Testis (tissue), 2 donors: Measurements from ENCODE around the gene TRANK1.
A peak's percentile ranks its signal among the peaks of the same experiment; 100 is the strongest.

Experiments
- CTCF ChIP-seq, 3 experiments: fragments of 450-650 bp in 2 of 3; fragments of 200-600 bp in 1 of 3; sonication (generic) in 1 of 3; IDR thresholded peaks; one replicate each; pipeline ENCODE4 v1.5.1; 2016 to 2019; ENCODE audit warnings: antibody characterized with exemption in 3 of 3, mild to moderate bottlenecking in 2 of 3, moderate library complexity in 1 of 3
- POLR2A ChIP-seq: fragments of 450-650 bp; IDR thresholded peaks from one replicate; pipeline ENCODE4 v1.6.1; 2017; ENCODE audit warnings: antibody characterized with exemption, mild to moderate bottlenecking, moderate library complexity

- TF ChIP-seq CTCF (IDR thresholded peaks at IDR 0.05) (peak in 2 of 3 experiments; percentile 35 to 45), POLR2A (no peak)
Observed at GRCh38 chr3:36904641-36905040, 40.2 kb downstream of the TRANK1 start.
